Stomach smooth muscle (tissue), 2 donors: ENCODE measurements around the gene RUFY1.
"Not testable (repeated sequence)": the region's sequence is repeated elsewhere in the genome, so short reads cannot be mapped to it uniquely, and the experiment has no call there.

Experiments used
- H3K27ac ChIP-seq: one replicate; pipeline ENCODE4 v1.7.0; 2013; ENCODE audit warnings: mild to moderate bottlenecking, low read length, inconsistent platforms
- H3K27me3 ChIP-seq, 2 donors: one replicate each; pipeline ENCODE4 v1.7.0; 2013; ENCODE audit warnings: low read length in 2 of 2; ENCODE audit not compliant: insufficient read depth in 2 of 2, control insufficient read depth in 1 of 2
- H3K36me3 ChIP-seq, 2 donors: one replicate each; pipeline ENCODE4 v1.7.0; 2013; ENCODE audit warnings: low read length in 2 of 2; ENCODE audit not compliant: control insufficient read depth in 2 of 2, insufficient read depth in 2 of 2
- H3K4me1 ChIP-seq: one replicate; pipeline ENCODE4 v1.7.0; 2013; ENCODE audit warnings: low read length; ENCODE audit not compliant: control insufficient read depth, insufficient read depth
- H3K4me3 ChIP-seq, 2 donors: one replicate each; pipeline ENCODE4 v1.7.0; 2013; ENCODE audit warnings: low read length in 2 of 2
- H3K9ac ChIP-seq, 2 donors: one replicate each; pipeline ENCODE4 v1.7.0; 2013; ENCODE audit warnings: low read length in 2 of 2, mild to moderate bottlenecking in 1 of 2
- H3K9me3 ChIP-seq, 2 donors: one replicate each; pipeline ENCODE4 v1.7.0; 2013; ENCODE audit warnings: low read length in 2 of 2; ENCODE audit not compliant: control insufficient read depth in 2 of 2
- donor health status: healthy.
- donor health status: Pancreatic carcinoma.

The RUFY1 gene

DNA sequence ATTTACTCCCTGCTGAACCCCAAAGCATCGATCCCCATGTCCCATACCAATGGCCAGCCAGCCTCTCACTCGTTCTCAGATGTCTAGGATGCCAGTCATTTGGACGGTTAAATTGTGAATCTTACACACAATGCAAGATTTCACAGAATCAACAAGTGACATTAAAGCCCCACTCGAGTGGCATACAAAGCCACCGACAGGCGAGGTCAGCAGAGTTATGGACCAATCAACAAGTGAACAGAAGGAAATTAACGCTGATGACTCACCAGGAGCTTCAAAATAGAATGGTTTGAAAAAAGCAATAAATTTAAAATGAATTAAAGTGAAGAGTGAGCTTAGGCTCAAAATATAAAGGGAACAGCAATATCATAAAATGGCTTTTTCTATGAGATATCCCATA is 8.2 kb upstream of the RUFY1 start:
- H3K27ac ChIP-seq: no peak overlapping the region
- H3K36me3 ChIP-seq: no peaks in the 10 kb centered on the region
- no peaks in the 10 kb centered on the region for H3K4me1 ChIP-seq
- no peak overlapping the region for H3K4me3 ChIP-seq
- H3K9me3 ChIP-seq: no peaks in the 10 kb centered on the region
- no peak overlapping the region for H3K9ac ChIP-seq
- no peaks in the 10 kb centered on the region for H3K27me3 ChIP-seq

DNA sequence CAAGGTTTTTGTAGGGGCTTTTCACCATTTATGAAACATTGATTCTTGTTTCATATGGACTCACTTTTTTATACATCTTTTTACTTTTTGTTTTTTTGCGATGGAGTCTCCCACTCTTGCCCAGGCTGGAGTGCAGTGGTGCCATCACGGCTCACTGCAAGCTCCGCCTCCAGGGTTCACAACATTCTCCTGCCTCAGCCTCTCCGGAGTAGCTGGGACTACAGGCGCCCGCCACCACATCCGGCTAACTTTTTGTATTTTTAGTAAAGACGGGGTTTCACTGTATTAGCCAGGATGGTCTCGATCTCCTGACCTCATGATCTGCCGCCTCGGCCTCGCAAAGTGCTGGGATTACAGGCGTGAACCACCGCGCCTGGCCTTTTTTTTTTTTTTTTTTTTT is 7.1 kb upstream of the RUFY1 start:
- H3K4me3 ChIP-seq, H3K9me3 ChIP-seq, H3K9ac ChIP-seq, H3K27me3 ChIP-seq, H3K36me3 ChIP-seq, H3K4me1 ChIP-seq, H3K27ac ChIP-seq: not testable (repeated sequence)

DNA sequence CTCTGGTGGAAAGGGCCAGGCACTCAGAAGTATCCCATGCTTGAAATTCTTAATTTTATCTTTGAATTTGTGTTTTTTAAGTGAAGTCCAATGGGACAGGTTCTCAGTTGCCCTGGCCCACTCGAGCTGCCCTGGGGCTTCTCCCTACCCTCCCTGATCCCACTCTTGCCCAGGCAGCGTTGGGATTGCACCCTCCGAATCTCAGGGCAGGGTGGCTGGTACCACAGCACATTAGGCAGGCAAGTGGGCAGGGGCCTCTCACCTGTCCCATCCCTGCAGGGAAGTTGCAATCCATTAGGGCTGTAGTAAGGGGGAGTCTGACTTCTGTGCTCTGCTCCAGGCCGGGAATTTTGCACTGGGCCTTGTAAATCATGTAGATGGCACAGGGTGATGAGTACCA is 2.7 kb downstream of the RUFY1 start:
- Histone ChIP-seq H3K36me3 (no peaks in the 10 kb centered on the region), H3K4me1 (peaks cover 11% of the 10 kb centered on the region), H3K9ac (no peak overlapping the region), H3K9me3 (no peaks in the 10 kb centered on the region), H3K27ac (no peak overlapping the region), H3K4me3 (no peak overlapping the region), H3K27me3 (no peaks in the 10 kb centered on the region)

DNA sequence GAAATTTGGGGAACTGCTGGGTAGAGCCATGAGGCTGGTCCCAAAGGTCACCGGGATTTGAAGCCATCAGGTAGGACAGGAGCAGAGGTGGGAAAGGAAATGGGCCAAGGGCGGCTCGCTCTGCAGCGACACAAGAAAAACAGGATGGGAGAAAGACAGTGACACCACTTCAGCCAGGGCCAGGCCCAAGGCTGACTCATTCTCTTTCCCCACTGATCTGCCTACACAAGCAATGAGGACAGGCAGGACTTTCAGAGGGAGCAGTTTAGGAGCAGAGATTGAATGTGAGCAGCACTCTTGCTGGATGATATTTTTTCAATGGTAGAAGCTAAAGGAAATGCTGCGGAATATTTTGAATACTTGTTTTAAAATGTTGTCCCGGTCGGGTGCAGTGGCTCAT is 3.5 kb downstream of the RUFY1 start:
- H3K27ac ChIP-seq: no peak overlapping the region
- H3K9ac ChIP-seq: no peak overlapping the region
- H3K27me3 ChIP-seq: no peaks in the 10 kb centered on the region
- no peaks in the 10 kb centered on the region for H3K36me3 ChIP-seq
- H3K4me3 ChIP-seq: no peak overlapping the region
- no peaks in the 10 kb centered on the region for H3K9me3 ChIP-seq
- peaks cover 11% of the 10 kb centered on the region for H3K4me1 ChIP-seq

DNA sequence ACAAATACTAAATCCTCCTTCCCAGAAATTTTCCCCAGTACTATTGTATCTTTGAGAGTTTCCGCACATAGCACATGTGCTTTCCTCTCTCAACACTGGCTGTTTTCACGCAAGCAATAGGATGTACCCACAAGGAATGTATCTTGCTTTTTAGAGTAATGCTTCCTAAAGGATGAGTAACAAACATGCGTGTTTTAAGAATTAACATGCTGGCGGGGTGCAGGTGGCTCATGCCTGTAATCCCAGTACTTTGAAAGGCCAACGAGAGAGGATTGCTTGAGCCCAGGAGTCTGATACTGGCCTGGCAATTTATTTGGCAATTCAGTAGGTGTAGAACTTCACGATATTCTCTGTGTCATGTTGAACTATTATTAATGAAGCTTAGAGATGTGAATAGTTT is 4.6 kb downstream of the RUFY1 start:
- Histone ChIP-seq H3K27me3 (no peaks in the 10 kb centered on the region), H3K9ac (no peak overlapping the region), H3K4me1 (peaks cover 16% of the 10 kb centered on the region), H3K36me3 (no peaks in the 10 kb centered on the region), H3K4me3 (no peak overlapping the region), H3K9me3 (no peaks in the 10 kb centered on the region), H3K27ac (no peak overlapping the region)

DNA sequence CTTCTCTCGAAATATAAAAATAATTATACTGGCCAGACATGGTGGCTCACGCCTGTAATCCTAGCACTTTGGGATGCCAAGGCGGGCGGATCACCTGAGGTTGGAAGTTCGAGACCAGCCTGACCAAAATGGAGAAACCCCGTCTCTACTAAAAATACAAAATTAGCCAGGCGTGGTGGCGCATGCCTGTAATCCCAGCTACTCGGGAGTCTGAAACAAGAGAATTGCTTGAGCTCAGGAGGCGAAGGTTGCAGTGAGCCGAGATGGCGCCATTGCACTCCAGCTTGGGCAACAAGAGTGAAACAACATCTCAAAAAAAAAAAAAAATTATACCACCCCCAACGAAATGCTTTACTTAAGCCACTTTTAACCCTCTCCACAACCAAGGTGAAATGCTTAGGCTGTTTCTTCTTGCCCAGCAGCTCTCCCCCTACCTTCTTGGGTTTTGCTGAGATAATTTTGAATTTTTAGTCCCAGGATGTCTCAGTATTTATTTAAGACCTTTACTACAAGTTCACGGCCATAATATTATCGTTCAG is 8.0 kb downstream of the RUFY1 start:
- H3K4me3 ChIP-seq: peak overlapping the region in 1 of 2 donors; percentile 92
- H3K9me3 ChIP-seq, H3K9ac ChIP-seq, H3K27me3 ChIP-seq: not testable (repeated sequence)
- peak overlapping the region; percentile 82 for H3K27ac ChIP-seq
- peaks cover 13% of the 10 kb centered on the region for H3K4me1 ChIP-seq
- H3K36me3 ChIP-seq: peaks cover 9 to 11% of the 10 kb centered on the region in 2 donors

DNA sequence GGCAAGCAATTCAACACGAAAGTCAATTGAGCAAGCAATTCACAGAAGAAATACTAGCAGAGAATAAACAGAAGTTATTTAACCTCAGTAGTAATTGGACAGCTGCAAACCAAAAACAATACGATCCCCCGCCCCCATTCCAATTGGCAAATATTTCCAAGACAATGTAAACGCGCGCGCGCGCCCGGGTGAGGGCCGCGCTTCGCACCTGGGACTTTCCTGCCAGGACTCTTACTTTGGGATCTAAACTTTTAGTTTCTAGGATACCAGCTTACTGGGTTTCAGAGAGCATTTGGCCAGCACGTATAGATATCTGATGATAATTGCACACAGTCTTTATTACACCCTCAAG is 8.6 kb downstream of the RUFY1 start:
- peak overlapping the region; percentile 61 to 90 for H3K9ac ChIP-seq
- peak overlapping the region; percentile 82 for H3K27ac ChIP-seq
- peak overlapping the region; percentile 76 to 92 for H3K4me3 ChIP-seq
- no peaks in the 10 kb centered on the region for H3K27me3 ChIP-seq
- peaks cover 10% of the 10 kb centered on the region for H3K4me1 ChIP-seq
- H3K9me3 ChIP-seq: no peaks in the 10 kb centered on the region
- peaks cover 12 to 16% of the 10 kb centered on the region in 2 donors for H3K36me3 ChIP-seq

DNA sequence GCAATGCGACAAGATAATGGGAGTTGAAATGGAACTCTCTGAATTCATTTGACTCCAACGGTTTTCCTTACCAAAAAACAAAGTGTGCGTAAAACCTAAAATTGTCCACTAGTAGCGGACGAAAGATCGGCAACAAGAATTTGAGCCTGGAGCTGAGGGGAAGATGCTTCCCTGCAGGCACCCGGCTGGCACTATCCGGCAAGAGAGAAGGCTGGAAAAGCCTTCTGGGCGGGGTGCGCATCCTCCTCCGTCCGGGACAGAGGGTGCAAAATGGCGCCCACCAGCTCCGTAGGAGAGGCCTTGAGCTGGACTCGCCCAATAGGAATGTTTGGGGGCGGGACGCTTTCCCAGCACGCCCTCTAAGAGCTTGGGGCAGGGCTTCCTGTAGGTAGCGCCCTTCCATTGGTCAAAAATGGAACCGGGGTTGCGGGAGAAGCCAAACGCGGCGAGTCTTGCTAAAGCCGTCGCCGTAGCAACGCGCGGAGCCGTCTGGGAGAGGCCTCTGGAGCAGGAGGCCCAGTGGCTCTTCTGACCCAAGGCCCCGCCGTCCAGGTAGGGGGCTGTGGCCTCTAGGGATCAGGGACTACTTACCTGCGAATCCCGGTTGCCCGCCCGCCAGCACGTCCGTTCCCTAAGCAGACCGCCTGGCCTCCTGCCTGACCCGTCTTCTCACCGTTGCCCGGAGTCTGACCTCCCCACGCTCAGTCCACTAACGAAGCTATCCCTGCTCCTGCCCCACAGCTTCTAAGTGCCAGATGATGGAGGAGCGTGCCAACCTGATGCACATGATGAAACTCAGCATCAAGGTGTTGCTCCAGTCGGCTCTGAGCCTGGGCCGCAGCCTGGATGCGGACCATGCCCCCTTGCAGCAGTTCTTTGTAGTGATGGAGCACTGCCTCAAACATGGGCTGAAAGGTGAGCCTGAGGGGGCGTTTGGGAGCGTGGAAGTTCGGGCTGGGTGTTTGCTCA is 9.2 kb downstream of the RUFY1 start:
- Histone ChIP-seq H3K4me3 (peak overlapping the region; percentile 76 to 92), H3K9me3 (no peaks in the 10 kb centered on the region), H3K4me1 (peaks cover 10% of the 10 kb centered on the region), H3K36me3 (peaks cover 12 to 16% of the 10 kb centered on the region in 2 donors), H3K27ac (peak overlapping the region; percentile 82), H3K9ac (peak overlapping the region; percentile 61 to 90), H3K27me3 (no peaks in the 10 kb centered on the region)

DNA sequence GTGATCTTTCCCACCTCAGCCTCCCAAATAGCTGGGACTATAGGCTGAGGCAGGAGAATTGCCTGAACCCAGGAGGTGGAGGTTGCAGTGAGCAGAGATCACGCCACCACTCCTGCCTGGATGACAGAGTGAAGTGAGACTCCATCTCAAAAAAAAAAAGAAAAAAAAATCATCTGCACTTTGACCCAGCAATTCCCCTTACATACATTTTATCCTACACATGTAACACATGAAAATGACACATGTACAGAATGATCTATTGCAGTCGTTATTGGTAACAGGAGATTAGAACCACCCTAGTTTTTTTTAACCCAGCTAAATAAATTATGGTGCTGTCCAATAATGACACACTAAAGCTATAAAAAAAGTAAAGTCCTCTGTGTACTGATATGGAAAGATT is 14.2 kb downstream of the RUFY1 start:
- H3K4me3 ChIP-seq: no peak overlapping the region
- H3K36me3 ChIP-seq: peaks cover 27 to 40% of the 10 kb centered on the region in 2 donors
- H3K27me3 ChIP-seq: no peaks in the 10 kb centered on the region
- H3K9ac ChIP-seq: no peak overlapping the region
- peaks cover 10% of the 10 kb centered on the region for H3K4me1 ChIP-seq
- no peaks in the 10 kb centered on the region for H3K9me3 ChIP-seq
- H3K27ac ChIP-seq: no peak overlapping the region

DNA sequence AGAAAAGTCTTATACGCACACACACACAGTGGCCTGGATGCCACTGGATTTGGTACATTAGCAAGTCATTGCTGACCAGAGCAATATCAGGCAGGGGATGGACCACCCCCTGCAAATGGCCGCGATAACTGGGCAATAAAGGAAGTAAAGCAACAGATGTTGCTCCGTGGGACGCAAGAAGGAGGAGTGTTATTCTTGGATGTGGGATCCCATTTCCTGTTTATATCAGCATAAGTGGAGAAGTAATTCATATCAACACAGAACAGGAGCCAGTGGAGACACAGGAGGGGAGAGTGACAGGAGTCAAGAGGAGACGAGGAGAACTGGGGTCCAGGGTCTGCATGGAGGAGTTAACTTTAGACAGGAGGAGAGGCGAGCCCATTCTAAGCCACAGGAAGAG is 18.4 kb downstream of the RUFY1 start:
- H3K9me3 ChIP-seq: no peaks in the 10 kb centered on the region
- H3K27me3 ChIP-seq: no peaks in the 10 kb centered on the region
- no peak overlapping the region for H3K4me3 ChIP-seq
- H3K36me3 ChIP-seq: peaks cover 34 to 41% of the 10 kb centered on the region in 2 donors
- H3K9ac ChIP-seq: no peak overlapping the region
- H3K4me1 ChIP-seq: no peaks in the 10 kb centered on the region
- H3K27ac ChIP-seq: no peak overlapping the region

DNA sequence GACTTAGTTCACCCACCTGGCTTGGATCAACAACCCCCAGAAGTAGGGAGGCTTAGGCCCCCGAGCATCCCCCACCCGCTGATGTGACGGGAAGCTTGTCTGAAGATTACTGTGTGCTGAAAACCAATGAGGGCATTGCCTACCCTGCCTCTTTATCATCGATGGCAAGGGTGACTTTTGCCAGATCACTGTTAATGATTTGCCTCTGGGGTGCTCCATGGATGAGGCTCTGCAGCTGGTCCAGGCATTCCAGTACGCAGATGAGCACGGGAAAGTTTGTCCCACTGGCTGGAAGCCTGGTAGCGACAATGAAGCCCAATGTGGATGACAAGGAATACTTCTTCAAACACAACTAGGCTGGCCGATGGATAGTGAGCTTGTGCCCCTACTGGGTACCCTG is 22.0 kb downstream of the RUFY1 start:
- Histone ChIP-seq H3K27me3 (no peaks in the 10 kb centered on the region), H3K9ac (no peak overlapping the region), H3K9me3 (no peaks in the 10 kb centered on the region), H3K4me3 (no peak overlapping the region), H3K27ac (no peak overlapping the region), H3K4me1 (no peaks in the 10 kb centered on the region), H3K36me3 (peaks cover 40 to 42% of the 10 kb centered on the region in 2 donors)
